SU-DHL-6 (cell line): ENCODE measurements around the gene TAS2R31.

Experiments
- H2AFZ ChIP-seq: fragments of 200-600 bp; sonication (generic); 2 replicates; pipeline ENCODE4 v1.6.1; 2014; ENCODE audit warnings: low read depth, mild to moderate bottlenecking, moderate library complexity, mixed read lengths, antibody characterized with exemption, low read length; ENCODE audit not compliant: severe bottlenecking
- H3F3A ChIP-seq: fragments of 200-600 bp; shearing (Covaris generic); 2 replicates; pipeline ENCODE4 v1.6.0; 2016; ENCODE audit warnings: antibody characterized with exemption, mild to moderate bottlenecking; ENCODE audit not compliant: insufficient read depth
- H3K27ac ChIP-seq: fragments of 200-600 bp; sonication (generic); 2 replicates; pipeline ENCODE4 v1.5.1; 2016; ENCODE audit warnings: low read depth, mild to moderate bottlenecking, low read length, moderate library complexity, mixed read lengths
- H3K27me3 ChIP-seq: fragments of 200-600 bp; sonication (generic), shearing (Covaris generic); 2 replicates; pipeline ENCODE4 v1.6.0; 2014; ENCODE audit warnings: mild to moderate bottlenecking, low read length
- H3K36me3 ChIP-seq: fragments of 200-600 bp; sonication (generic); 2 replicates; pipeline ENCODE4 v1.6.1; 2014; ENCODE audit warnings: mild to moderate bottlenecking, low read length, mixed read lengths
- H3K4me2 ChIP-seq: fragments of 300-600, 200-600 bp; shearing (Covaris generic), sonication (generic); 2 replicates; pipeline ENCODE4 v1.6.0; 2014; ENCODE audit warnings: low read length, low read depth, mild to moderate bottlenecking; ENCODE audit not compliant: poor library complexity, severe bottlenecking
- H3K4me3 ChIP-seq: fragments of 200-600 bp; sonication (generic); 2 replicates; pipeline ENCODE4 v1.5.1; 2014; ENCODE audit warnings: antibody characterized with exemption, low read length, mild to moderate bottlenecking, mixed read lengths; ENCODE audit not compliant: insufficient read depth, poor library complexity, severe bottlenecking
- H3K79me2 ChIP-seq: fragments of 200-600 bp; sonication (generic); 2 replicates; pipeline ENCODE4 v1.6.1; 2014; ENCODE audit warnings: mild to moderate bottlenecking, low read length, moderate library complexity; ENCODE audit not compliant: insufficient read depth
- H3K9ac ChIP-seq: fragments of 200-600 bp; sonication (generic); 2 replicates; pipeline ENCODE4 v1.7.0; 2014; ENCODE audit warnings: mild to moderate bottlenecking, low read length
- H3K9me2 ChIP-seq: fragments of 200-600 bp; sonication (generic); replicated peaks from 2 replicates; pipeline ENCODE4 v1.6.1; 2014; ENCODE audit warnings: low read length; ENCODE audit not compliant: insufficient read depth
- H3K9me3 ChIP-seq: fragments of 200-600 bp; sonication (generic); 2 replicates; pipeline ENCODE4 v1.6.1; 2014; ENCODE audit warnings: low read length, mixed read lengths; ENCODE audit not compliant: insufficient read depth
- H4K20me1 ChIP-seq: fragments of 200-600 bp; sonication (generic); 2 replicates; pipeline ENCODE4 v1.6.1; 2014; ENCODE audit warnings: low read depth, mild to moderate bottlenecking, antibody characterized with exemption, low read length, moderate library complexity, mixed read lengths
- EZH2phosphoT487 ChIP-seq: fragments of 200-600 bp; sonication (generic), shearing (Covaris generic); conservative IDR thresholded peaks from 2 replicates; pipeline ENCODE4 v1.6.1; 2018; ENCODE audit warnings: mild to moderate bottlenecking, antibody characterized with exemption, low read length, moderate library complexity, mixed read lengths
- TF ChIP-seq, protein P1 (sequence below): fragments of 200-600 bp; sonication (generic); IDR thresholded peaks from one replicate; pipeline ENCODE4 v1.5.1; 2017; ENCODE audit warnings: antibody characterized with exemption, mild to moderate bottlenecking, low read length, moderate library complexity; ENCODE audit not compliant: insufficient read depth, poor library complexity, severe bottlenecking

The TAS2R31 gene

GRCh38 chr12:11023387-11023786 lies 7.8 kb downstream of the TAS2R31 start:
- Histone ChIP-seq H3K9me3 (no peaks in the 10 kb centered on the region), H4K20me1 (no peaks in the 10 kb centered on the region), H3K27ac (no peak overlapping the region), H2AFZ (no peak overlapping the region), H3F3A (no peaks in the 10 kb centered on the region), H3K27me3 (no peaks in the 10 kb centered on the region), H3K9me2 (no peaks in the 10 kb centered on the region), H3K9ac (no peak overlapping the region), H3K4me3 (no peak overlapping the region), H3K36me3 (no peaks in the 10 kb centered on the region), H3K4me2 (no peak overlapping the region), H3K79me2 (no peaks in the 10 kb centered on the region)
- no peak for TF ChIP-seq EZH2phosphoT487
- TF ChIP-seq, protein P1, sequence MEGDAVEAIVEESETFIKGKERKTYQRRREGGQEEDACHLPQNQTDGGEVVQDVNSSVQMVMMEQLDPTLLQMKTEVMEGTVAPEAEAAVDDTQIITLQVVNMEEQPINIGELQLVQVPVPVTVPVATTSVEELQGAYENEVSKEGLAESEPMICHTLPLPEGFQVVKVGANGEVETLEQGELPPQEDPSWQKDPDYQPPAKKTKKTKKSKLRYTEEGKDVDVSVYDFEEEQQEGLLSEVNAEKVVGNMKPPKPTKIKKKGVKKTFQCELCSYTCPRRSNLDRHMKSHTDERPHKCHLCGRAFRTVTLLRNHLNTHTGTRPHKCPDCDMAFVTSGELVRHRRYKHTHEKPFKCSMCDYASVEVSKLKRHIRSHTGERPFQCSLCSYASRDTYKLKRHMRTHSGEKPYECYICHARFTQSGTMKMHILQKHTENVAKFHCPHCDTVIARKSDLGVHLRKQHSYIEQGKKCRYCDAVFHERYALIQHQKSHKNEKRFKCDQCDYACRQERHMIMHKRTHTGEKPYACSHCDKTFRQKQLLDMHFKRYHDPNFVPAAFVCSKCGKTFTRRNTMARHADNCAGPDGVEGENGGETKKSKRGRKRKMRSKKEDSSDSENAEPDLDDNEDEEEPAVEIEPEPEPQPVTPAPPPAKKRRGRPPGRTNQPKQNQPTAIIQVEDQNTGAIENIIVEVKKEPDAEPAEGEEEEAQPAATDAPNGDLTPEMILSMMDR = no peak

- Histone ChIP-seq H3F3A (no peaks in the 10 kb centered on the region), H4K20me1 (no peaks in the 10 kb centered on the region), H3K36me3 (no peaks in the 10 kb centered on the region), H3K4me2 (no peak within 1 kb of the TSS), H3K4me3 (no peak within 1 kb of the TSS), H3K9me3 (no peaks in the 10 kb centered on the region), H2AFZ (no peak within 1 kb of the TSS), H3K79me2 (no peaks in the 10 kb centered on the region), H3K27ac (no peak within 1 kb of the TSS), H3K9ac (no peak within 1 kb of the TSS), H3K27me3 (no peaks in the 10 kb centered on the region), H3K9me2 (no peaks in the 10 kb centered on the region)
- no peak for TF ChIP-seq EZH2phosphoT487
- TF ChIP-seq, protein P1 = no peak
These were observed 8.7 kb downstream of the TAS2R31 start, which contains the start of gene TAS2R19 for GRCh38 chr12:11022520-11022919. TSS of gene TAS2R19 (minus strand) at chr12:11022620. CDS start at chr12:11022571, 49 bp downstream.

DNA sequence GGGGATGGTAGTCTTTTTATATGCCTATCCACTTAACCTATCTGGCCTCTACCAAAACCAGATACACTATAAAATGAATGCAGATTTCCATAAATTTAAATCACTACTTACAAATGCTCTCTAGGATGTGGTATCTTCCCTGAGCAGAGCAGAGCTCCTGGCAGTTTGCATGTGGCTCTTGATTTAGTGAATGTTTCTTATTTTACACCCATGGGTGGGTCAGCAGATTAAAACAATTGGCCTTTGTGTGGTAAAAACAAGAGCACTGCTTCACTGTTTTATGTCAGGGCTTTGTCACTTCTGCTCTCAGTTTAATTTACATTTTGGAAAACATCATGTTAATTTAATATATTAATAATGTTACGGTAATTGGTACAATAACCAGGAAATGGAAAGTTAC lies 14.3 kb downstream of the TAS2R31 start:
- Histone ChIP-seq H3K27me3 (no peaks in the 10 kb centered on the region), H3K27ac (no peak overlapping the region)
- no peak for TF ChIP-seq EZH2phosphoT487
- TF ChIP-seq, protein P1 = no peak

More for the DNA sequence above, 14.3 kb downstream of the TAS2R31 start:
- H2AFZ ChIP-seq = no peak overlapping the region
- H3K4me3 ChIP-seq = no peak overlapping the region
- no peaks in the 10 kb centered on the region for H3K79me2 ChIP-seq
- no peaks in the 10 kb centered on the region for H3F3A ChIP-seq
- no peaks in the 10 kb centered on the region for H3K36me3 ChIP-seq
- no peaks in the 10 kb centered on the region for H4K20me1 ChIP-seq
- no peak overlapping the region for H3K4me2 ChIP-seq
- no peaks in the 10 kb centered on the region for H3K9me3 ChIP-seq
- H3K9ac ChIP-seq = no peak overlapping the region
- H3K9me2 ChIP-seq = no peaks in the 10 kb centered on the region
